Transverse colon (tissue), 4 donors: ENCODE results near the gene SERAC1. TPM values are rescaled to one million over a fixed set of nuclear protein-coding genes. Genes with fewer than 3 reads are reported as not detected.

ENCODE experiments used
- DNase-seq: peaks from one replicate; pipeline ENCODE4 v3.0.0-alpha.2; 2019
- H3K27ac ChIP-seq, 4 donors: fragments of 200-600 bp; sonication (generic); 2 replicates each; pipeline ENCODE4 v1.5.1; 2016 to 2018; ENCODE audit warnings: inconsistent platforms in 4 of 4
- H3K27me3 ChIP-seq: fragments of 200-600 bp; sonication (generic); 2 replicates; pipeline ENCODE4 v1.5.1; 2017; ENCODE audit warnings: inconsistent platforms
- H3K36me3 ChIP-seq, 4 donors: fragments of 200-600 bp; sonication (generic); 2 replicates each; pipeline ENCODE4 v1.5.1; 2017 to 2019; ENCODE audit warnings: inconsistent platforms in 4 of 4
- H3K4me1 ChIP-seq, 4 donors: fragments of 200-600 bp; sonication (generic); 2 replicates each; pipeline ENCODE4 v1.5.1; 2017 to 2020; ENCODE audit warnings: inconsistent platforms in 4 of 4
- H3K4me3 ChIP-seq, 4 donors: fragments of 200-600 bp; sonication (generic); 1 replicate in 1 of 4; 2 replicates in 3 of 4; pipeline versions ENCODE4 v1.5.1 to v1.6.1; 2017 to 2019; ENCODE audit warnings: inconsistent platforms in 4 of 4
- H3K9me3 ChIP-seq, 2 donors: fragments of 200-600 bp; sonication (generic); 2 replicates each; pipeline ENCODE4 v1.5.1; 2017 to 2019; ENCODE audit warnings: inconsistent platforms in 2 of 2
- EP300 ChIP-seq: sonication (generic); formaldehyde crosslinking; IDR thresholded peaks from one replicate; pipeline ENCODE4 v1.6.1; 2017; ENCODE audit warnings: antibody characterized with exemption, low read depth
- POLR2A ChIP-seq: fragments of 450-650 bp; IDR thresholded peaks from one replicate; pipeline ENCODE4 v1.6.1; 2016; ENCODE audit warnings: antibody characterized with exemption, mild to moderate bottlenecking, moderate library complexity
- POLR2AphosphoS5 ChIP-seq, 3 donors: sonication (generic); formaldehyde crosslinking; IDR thresholded peaks; one replicate each; pipeline ENCODE4 v1.6.1; 2016; ENCODE audit warnings: antibody characterized with exemption in 3 of 3
- WGBS, 2 donors: methylation state at CpG; one replicate each; pipeline ENCODE4 v1.1.5; 2018; ENCODE audit warnings: low coverage in 1 of 2; 5-methylcytosine and 5-hydroxymethylcytosine counted together
- in situ Hi-C, 4 donors: fragments of 200-750 bp; cut with MboI; loops; one replicate each; pipeline versions ENCODE4 v1.15.0 to v1.15.1; 2017; ENCODE audit warnings: low sequenced_read_pairs in 3 of 4, low pct_ligation_motif_present in 1 of 4, low pct_unique_long_range_greater_than_20kb in 1 of 4
- intact Hi-C: fragments of 100-400 bp; cut with DNase I; formaldehyde crosslinking; loops from one replicate; pipeline ENCODE4 v1.15.1; 2023; ENCODE audit warnings: low total_unique reads
- total RNA-seq, 4 donors: library from RNA; depleted of rRNA; stranded (reverse); fragments of >200 nt; gene quantifications; one replicate each; pipeline ENCODE4 v1.1.0, GENCODE V29; 2016
- TF ChIP-seq, protein P1 (sequence below), 5 experiments: fragments of 200-600 bp in 3 of 5; fragments of 450-650 bp in 2 of 5; sonication (generic) in 3 of 5; IDR thresholded peaks; 1 replicate in 2 of 5; 2 replicates in 3 of 5; pipeline ENCODE4 v1.5.1; 2016 to 2017; ENCODE audit warnings: antibody characterized with exemption in 5 of 5, inconsistent platforms in 3 of 5, mild to moderate bottlenecking in 2 of 5, moderate library complexity in 1 of 5

Gene SERAC1
- total RNA-seq, 4 donors from 2014 or later: 9.8 to 125 (median 13.5) TPM

DNA sequence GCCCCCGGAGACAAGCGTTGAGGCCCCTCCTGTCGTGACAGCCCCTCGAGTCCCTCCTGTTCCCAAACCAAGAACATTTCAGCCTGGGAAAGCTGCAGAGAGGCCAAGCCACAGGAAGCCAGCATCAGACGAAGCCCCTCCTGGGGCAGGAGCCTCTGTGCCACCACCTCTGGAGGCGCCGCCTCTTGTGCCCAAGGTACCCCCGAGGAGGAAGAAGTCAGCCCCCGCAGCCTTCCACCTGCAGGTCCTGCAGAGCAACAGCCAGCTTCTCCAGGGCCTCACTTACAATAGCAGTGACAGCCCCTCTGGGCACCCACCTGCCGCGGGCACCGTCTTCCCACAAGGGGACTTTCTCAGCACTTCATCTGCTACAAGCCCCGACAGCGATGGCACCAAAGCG is 72.4 kb downstream of the SERAC1 start:
- H3K27ac ChIP-seq: no peak overlapping the region
- no peak overlapping the region for H3K4me3 ChIP-seq
- in situ Hi-C loops (no loop called here), intact Hi-C loops (no loop called here)
- peaks cover 0 to 27% (median 13%) of the 10 kb centered on the region in 4 donors for H3K36me3 ChIP-seq
- WGBS, 2 donors: 96% methylated on average over 14 of the region's 15 CpGs; no CpG with 5 or more reads in 1 of the 2 donors
- DNase-seq: no peak
- no peak for TF ChIP-seq EP300
- TF ChIP-seq, protein P1, sequence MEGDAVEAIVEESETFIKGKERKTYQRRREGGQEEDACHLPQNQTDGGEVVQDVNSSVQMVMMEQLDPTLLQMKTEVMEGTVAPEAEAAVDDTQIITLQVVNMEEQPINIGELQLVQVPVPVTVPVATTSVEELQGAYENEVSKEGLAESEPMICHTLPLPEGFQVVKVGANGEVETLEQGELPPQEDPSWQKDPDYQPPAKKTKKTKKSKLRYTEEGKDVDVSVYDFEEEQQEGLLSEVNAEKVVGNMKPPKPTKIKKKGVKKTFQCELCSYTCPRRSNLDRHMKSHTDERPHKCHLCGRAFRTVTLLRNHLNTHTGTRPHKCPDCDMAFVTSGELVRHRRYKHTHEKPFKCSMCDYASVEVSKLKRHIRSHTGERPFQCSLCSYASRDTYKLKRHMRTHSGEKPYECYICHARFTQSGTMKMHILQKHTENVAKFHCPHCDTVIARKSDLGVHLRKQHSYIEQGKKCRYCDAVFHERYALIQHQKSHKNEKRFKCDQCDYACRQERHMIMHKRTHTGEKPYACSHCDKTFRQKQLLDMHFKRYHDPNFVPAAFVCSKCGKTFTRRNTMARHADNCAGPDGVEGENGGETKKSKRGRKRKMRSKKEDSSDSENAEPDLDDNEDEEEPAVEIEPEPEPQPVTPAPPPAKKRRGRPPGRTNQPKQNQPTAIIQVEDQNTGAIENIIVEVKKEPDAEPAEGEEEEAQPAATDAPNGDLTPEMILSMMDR (IDR thresholded peaks at IDR 0.05): no peak
- no peak for TF ChIP-seq POLR2A
- TF ChIP-seq POLR2AphosphoS5 (IDR thresholded peaks at IDR 0.05): no peak
- no peaks in the 10 kb centered on the region for H3K9me3 ChIP-seq
- H3K27me3 ChIP-seq: no peaks in the 10 kb centered on the region
- H3K4me1 ChIP-seq: no peaks in the 10 kb centered on the region

DNA sequence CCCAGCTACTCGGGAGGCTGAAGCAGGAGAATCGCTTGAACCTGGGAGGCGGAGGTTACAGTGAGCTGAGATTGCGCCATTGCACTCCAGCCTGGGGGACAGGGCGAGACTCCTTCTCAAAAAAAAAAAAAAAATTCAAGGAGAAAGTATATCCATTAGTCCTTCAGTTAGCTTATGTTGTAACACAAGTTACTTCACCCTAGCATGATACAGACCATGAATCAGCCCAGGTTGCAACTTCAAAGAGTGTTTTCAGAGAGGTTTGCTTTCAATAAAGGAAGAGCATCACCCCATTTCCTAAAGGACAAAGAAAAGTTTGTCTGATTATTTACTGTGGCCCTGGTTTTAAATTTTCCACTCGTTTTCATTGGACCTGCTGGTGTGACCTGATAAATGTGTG is 73.0 kb downstream of the SERAC1 start:
- DNase-seq: no peak
- in situ Hi-C loops (no loop called here), intact Hi-C loops (no loop called here)
- no peaks in the 10 kb centered on the region for H3K27me3 ChIP-seq
- peaks cover 0 to 27% (median 13%) of the 10 kb centered on the region in 4 donors for H3K36me3 ChIP-seq
- WGBS, 2 donors: 67 to 92% methylated on average over 1 to 6 of the region's 6 CpGs
- TF ChIP-seq EP300 (no peak), POLR2A (no peak), POLR2AphosphoS5 (IDR thresholded peaks at IDR 0.05) (no peak)
- TF ChIP-seq, protein P1 (IDR thresholded peaks at IDR 0.05): no peak
- no peak overlapping the region for H3K27ac ChIP-seq
- no peak overlapping the region for H3K4me3 ChIP-seq
- H3K4me1 ChIP-seq: no peaks in the 10 kb centered on the region
- no peaks in the 10 kb centered on the region for H3K9me3 ChIP-seq

DNA sequence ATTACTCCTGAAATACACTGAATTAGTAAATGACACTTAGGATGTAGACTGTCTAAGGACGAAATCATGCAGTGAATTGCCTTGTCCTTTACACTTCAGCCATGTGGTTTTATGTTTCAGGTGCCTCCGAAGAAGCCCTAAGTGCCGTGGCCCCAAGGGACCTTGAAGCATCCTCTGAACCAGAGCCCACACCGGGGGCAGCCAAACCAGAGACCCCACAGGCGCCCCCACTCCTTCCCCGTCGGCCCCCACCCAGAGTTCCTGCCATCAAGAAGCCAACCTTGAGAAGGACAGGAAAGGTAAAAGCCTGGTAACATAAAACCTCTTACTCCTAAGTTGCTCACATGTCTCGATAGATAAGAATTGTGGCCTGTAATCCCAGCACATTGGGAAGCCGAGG is 75.3 kb downstream of the SERAC1 start:
- in situ Hi-C loops (no loop called here), intact Hi-C loops (no loop called here)
- WGBS, 2 donors: 94 to 98% methylated on average over 5 to 9 of the region's 9 CpGs
- no peaks in the 10 kb centered on the region for H3K9me3 ChIP-seq
- TF ChIP-seq EP300 (no peak), POLR2AphosphoS5 (IDR thresholded peaks at IDR 0.05) (no peak), POLR2A (no peak)
- TF ChIP-seq, protein P1 (IDR thresholded peaks at IDR 0.05): no peak
- DNase-seq: no peak
- no peak overlapping the region for H3K4me3 ChIP-seq
- no peak overlapping the region for H3K27ac ChIP-seq
- no peaks in the 10 kb centered on the region for H3K27me3 ChIP-seq
- H3K36me3 ChIP-seq: peaks cover 0 to 27% (median 11%) of the 10 kb centered on the region in 4 donors
- H3K4me1 ChIP-seq: no peaks in the 10 kb centered on the region

DNA sequence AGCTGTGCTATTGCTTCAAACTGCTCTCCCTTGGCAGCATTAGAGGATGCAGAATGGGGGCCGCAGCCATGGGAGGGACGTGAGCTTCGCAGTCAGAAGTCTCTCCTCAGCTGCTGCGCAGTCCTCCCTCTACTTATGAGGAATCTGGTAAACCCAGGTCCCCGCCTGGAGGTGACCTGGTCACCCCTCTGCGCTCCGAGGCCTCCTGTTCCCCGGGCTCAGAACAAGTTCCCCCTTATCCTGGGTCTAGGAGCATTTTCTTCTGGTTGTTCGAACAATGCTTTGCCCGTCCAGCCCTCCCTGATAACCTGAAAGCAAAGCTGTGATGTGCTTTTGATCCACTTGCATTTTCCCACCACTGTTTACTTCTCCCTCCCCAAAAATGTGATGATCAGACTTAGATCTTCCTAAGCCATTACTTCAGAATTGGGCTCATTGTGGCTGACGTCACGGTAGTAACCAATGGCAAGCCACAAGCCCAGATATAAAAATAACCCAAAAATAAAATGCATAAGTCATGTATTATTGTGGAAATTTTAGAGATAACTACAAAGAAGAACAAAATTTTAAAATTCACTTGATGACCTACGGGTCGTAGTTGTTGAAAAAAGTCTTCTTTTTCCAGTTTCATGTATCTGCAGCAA is 80.7 kb downstream of the SERAC1 start:
- H3K4me1 ChIP-seq: peaks cover 0 to 4% (median 1%) of the 10 kb centered on the region in 4 donors
- in situ Hi-C loops (no loop called here), intact Hi-C loops (no loop called here)
- DNase-seq: no peak
- H3K27ac ChIP-seq: peak overlapping the region in 2 of 4 donors; percentile 25 to 48
- TF ChIP-seq POLR2A (no peak), EP300 (no peak), POLR2AphosphoS5 (IDR thresholded peaks at IDR 0.05) (no peak)
- TF ChIP-seq, protein P1 (IDR thresholded peaks at IDR 0.05): no peak
- no peaks in the 10 kb centered on the region for H3K27me3 ChIP-seq
- peaks cover 0 to 25% (median 8%) of the 10 kb centered on the region in 4 donors for H3K36me3 ChIP-seq
- H3K9me3 ChIP-seq: no peaks in the 10 kb centered on the region
- 91% methylated on average over 5 to 14 of the region's 14 CpGs for WGBS, 2 donors
- no peak overlapping the region for H3K4me3 ChIP-seq
